GM12875 (cell line): ENCODE results near the gene PHLDA3.

ENCODE experiments used
- H3K4me3 ChIP-seq: one replicate; pipeline ENCODE4 v1.5.1; 2011; ENCODE audit warnings: low read depth, low read length, control low read depth
- CTCF ChIP-seq: IDR thresholded peaks from 2 replicates; pipeline ENCODE4 v1.5.1; 2011; ENCODE audit warnings: low read depth, mild to moderate bottlenecking, control low read depth, inconsistent platforms, low read length, moderate library complexity, borderline replicate concordance; ENCODE audit not compliant: insufficient read depth

The PHLDA3 gene

GRCh38 chr1:201506557-201507359 is 37.8 kb upstream of the PHLDA3 start, which contains the start of gene CSRP1:
Gene CSRP1 (minus strand): TSS chr1:201507123. CDS start chr1:201496303, 10,820 bp downstream.
- TF ChIP-seq CTCF, result no peak
- H3K4me3 ChIP-seq, result peak within 1 kb of the TSS; percentile 67

GRCh38 chr1:201506092-201506491 is 37.1 kb upstream of the PHLDA3 start:
- peak overlapping the region; percentile 67 for H3K4me3 ChIP-seq
- TF ChIP-seq CTCF, result no peak

- no peak for TF ChIP-seq CTCF
- no peak overlapping the region for H3K4me3 ChIP-seq
Measured at GRCh38 chr1:201505503-201505890, 36.5 kb upstream of the PHLDA3 start.

GRCh38 chr1:201504799-201505502 is 36.0 kb upstream of the PHLDA3 start:
- H3K4me3 ChIP-seq, result no peak overlapping the region
- TF ChIP-seq CTCF, result no peak

GRCh38 chr1:201504179-201504631 is 35.2 kb upstream of the PHLDA3 start:
- TF ChIP-seq CTCF, result no peak
- H3K4me3 ChIP-seq, result no peak overlapping the region

- H3K4me3 ChIP-seq, result no peak overlapping the region
- no peak for TF ChIP-seq CTCF
Measured at GRCh38 chr1:201503397-201504176, 34.6 kb upstream of the PHLDA3 start.
